ENCODE data around the gene SLC39A11.

DNA sequence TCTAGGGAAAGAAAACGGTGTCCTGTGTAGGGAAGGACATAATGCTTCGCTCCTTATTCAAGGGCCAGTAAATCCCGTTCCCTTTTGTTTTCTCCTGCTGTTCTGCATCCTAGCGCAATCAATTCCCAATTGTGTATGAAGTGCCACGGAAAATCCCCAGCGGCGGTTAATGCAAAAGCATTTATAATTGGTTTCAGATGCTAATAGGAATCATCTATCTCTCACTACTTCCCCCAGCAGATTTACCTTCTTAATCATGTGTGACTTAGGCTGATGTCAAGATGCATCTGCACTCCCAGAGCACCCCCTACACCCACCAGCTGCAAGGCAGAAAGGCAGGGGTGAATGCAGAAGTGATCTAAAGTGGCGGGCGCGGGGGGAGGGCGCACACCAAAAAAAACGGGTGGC is 39.6 kb upstream of the SLC39A11 start:
- TF ChIP-seq ZFP3 (CRISPR knock-in tag; IDR thresholded peaks at IDR 0.05) = no peak
- no peak for TF ChIP-seq PPARA (CRISPR knock-in tag; IDR thresholded peaks at IDR 0.05; ENCODE audit: borderline replicate concordance)
- no peak for TF ChIP-seq ARNTL (CRISPR knock-in tag; IDR thresholded peaks at IDR 0.05; ENCODE audit: borderline replicate concordance, low read depth)
- no peak for TF ChIP-seq RARB (CRISPR knock-in tag; IDR thresholded peaks at IDR 0.05)
- TF ChIP-seq ZC3H10 (CRISPR knock-in tag; IDR thresholded peaks at IDR 0.05) = no peak
- TF ChIP-seq POU6F1 (CRISPR knock-in tag; IDR thresholded peaks at IDR 0.05; ENCODE audit: borderline replicate concordance, low read depth) = no peak
- TF ChIP-seq ZNF565 (CRISPR knock-in tag; conservative IDR thresholded peaks at IDR 0.05; ENCODE audit: low read depth) = no peak

Measured in SK-N-SH treated with all-trans-retinoic acid at 6 μM for 48 hours (cell line).